ENCODE results near the gene KRT36.

Gene KRT36

GRCh38 chr17:41530062-41531048 is 40.6 kb upstream of the KRT36 start:
- no peak overlapping the region for H3K4me3 Mint-ChIP-seq
- H3K36me3 Mint-ChIP-seq (ENCODE audit: insufficient read depth) = no peaks in the 10 kb centered on the region
- H3K9me3 Mint-ChIP-seq = no peaks in the 10 kb centered on the region
- H3K27ac Mint-ChIP-seq (ENCODE audit: low read depth) = no peak overlapping the region
- H3K27me3 Mint-ChIP-seq = peaks cover 97% of the 10 kb centered on the region
- no peak for DNase-seq (ENCODE audit: low spot score in 2 of 2)
- H3K4me1 Mint-ChIP-seq = peaks cover 14% of the 10 kb centered on the region
- no peak for ATAC-seq (replicated peaks; ENCODE audit: extremely low read depth, poor library complexity, severe bottlenecking)

GRCh38 chr17:41529491-41529915 is 39.8 kb upstream of the KRT36 start:
- Mint-ChIP-seq H3K27me3 (peaks cover 94% of the 10 kb centered on the region), H3K36me3 (ENCODE audit: insufficient read depth) (no peaks in the 10 kb centered on the region), H3K9me3 (no peaks in the 10 kb centered on the region), H3K27ac (ENCODE audit: low read depth) (no peak overlapping the region), H3K4me3 (peak overlapping the region; percentile 27), H3K4me1 (peaks cover 14% of the 10 kb centered on the region)
- DNase-seq (ENCODE audit: low spot score in 2 of 2) (no peak), ATAC-seq (replicated peaks; ENCODE audit: extremely low read depth, poor library complexity, severe bottlenecking) (no peak)

GRCh38 chr17:41528959-41529353 is 39.2 kb upstream of the KRT36 start:
- peaks cover 14% of the 10 kb centered on the region for H3K4me1 Mint-ChIP-seq
- H3K27me3 Mint-ChIP-seq = peaks cover 93% of the 10 kb centered on the region
- no peak for ATAC-seq (replicated peaks; ENCODE audit: extremely low read depth, poor library complexity, severe bottlenecking)
- no peaks in the 10 kb centered on the region for H3K9me3 Mint-ChIP-seq
- H3K4me3 Mint-ChIP-seq = peak overlapping the region; percentile 27
- no peaks in the 10 kb centered on the region for H3K36me3 Mint-ChIP-seq (ENCODE audit: insufficient read depth)
- DNase-seq (ENCODE audit: low spot score in 2 of 2) = no peak
- no peak overlapping the region for H3K27ac Mint-ChIP-seq (ENCODE audit: low read depth)

- H3K27ac Mint-ChIP-seq (ENCODE audit: low read depth) = no peak overlapping the region
- H3K4me1 Mint-ChIP-seq = peaks cover 14% of the 10 kb centered on the region
- no peaks in the 10 kb centered on the region for H3K36me3 Mint-ChIP-seq (ENCODE audit: insufficient read depth)
- no peak for ATAC-seq (replicated peaks; ENCODE audit: extremely low read depth, poor library complexity, severe bottlenecking)
- no peaks in the 10 kb centered on the region for H3K9me3 Mint-ChIP-seq
- H3K4me3 Mint-ChIP-seq = peak overlapping the region; percentile 51
- no peak for DNase-seq (ENCODE audit: low spot score in 2 of 2)
- peaks cover 84% of the 10 kb centered on the region for H3K27me3 Mint-ChIP-seq
Observed at GRCh38 chr17:41527063-41528023, 37.6 kb upstream of the KRT36 start.

- ATAC-seq (replicated peaks; ENCODE audit: extremely low read depth, poor library complexity, severe bottlenecking) = no peak
- Mint-ChIP-seq H3K4me1 (peaks cover 12% of the 10 kb centered on the region), H3K4me3 (no peak overlapping the region), H3K36me3 (ENCODE audit: insufficient read depth) (no peaks in the 10 kb centered on the region), H3K9me3 (no peaks in the 10 kb centered on the region), H3K27ac (ENCODE audit: low read depth) (no peak overlapping the region), H3K27me3 (peaks cover 59% of the 10 kb centered on the region)
- no peak for DNase-seq (ENCODE audit: low spot score in 2 of 2)
Observed at GRCh38 chr17:41524261-41524660, 34.6 kb upstream of the KRT36 start.

- Mint-ChIP-seq H3K36me3 (ENCODE audit: insufficient read depth) (no peaks in the 10 kb centered on the region), H3K4me3 (no peak overlapping the region), H3K9me3 (no peaks in the 10 kb centered on the region), H3K4me1 (peaks cover 7% of the 10 kb centered on the region), H3K27me3 (peaks cover 59% of the 10 kb centered on the region), H3K27ac (ENCODE audit: low read depth) (no peak overlapping the region)
- no peak for DNase-seq (ENCODE audit: low spot score in 2 of 2)
- no peak for ATAC-seq (replicated peaks; ENCODE audit: extremely low read depth, poor library complexity, severe bottlenecking)
Observed at GRCh38 chr17:41523787-41524186, 34.1 kb upstream of the KRT36 start.

GRCh38 chr17:41523225-41523593 is 33.5 kb upstream of the KRT36 start:
- H3K27ac Mint-ChIP-seq (ENCODE audit: low read depth) = no peak overlapping the region
- no peaks in the 10 kb centered on the region for H3K36me3 Mint-ChIP-seq (ENCODE audit: insufficient read depth)
- ATAC-seq (replicated peaks; ENCODE audit: extremely low read depth, poor library complexity, severe bottlenecking) (no peak), DNase-seq (ENCODE audit: low spot score in 2 of 2) (no peak)
- H3K9me3 Mint-ChIP-seq = no peaks in the 10 kb centered on the region
- H3K4me3 Mint-ChIP-seq = no peak overlapping the region
- peaks cover 59% of the 10 kb centered on the region for H3K27me3 Mint-ChIP-seq
- H3K4me1 Mint-ChIP-seq = peaks cover 2% of the 10 kb centered on the region

- ATAC-seq (replicated peaks; ENCODE audit: extremely low read depth, poor library complexity, severe bottlenecking) = no peak
- Mint-ChIP-seq H3K27ac (ENCODE audit: low read depth) (no peak overlapping the region), H3K27me3 (peaks cover 54% of the 10 kb centered on the region), H3K4me3 (no peak overlapping the region), H3K9me3 (no peaks in the 10 kb centered on the region), H3K4me1 (no peaks in the 10 kb centered on the region), H3K36me3 (ENCODE audit: insufficient read depth) (no peaks in the 10 kb centered on the region)
- no peak for DNase-seq (ENCODE audit: low spot score in 2 of 2)
Observed at GRCh38 chr17:41522301-41523224, 32.9 kb upstream of the KRT36 start.

- DNase-seq (ENCODE audit: low spot score in 2 of 2) (no peak), ATAC-seq (replicated peaks; ENCODE audit: extremely low read depth, poor library complexity, severe bottlenecking) (no peak)
- H3K36me3 Mint-ChIP-seq (ENCODE audit: insufficient read depth) = no peaks in the 10 kb centered on the region
- no peak overlapping the region for H3K4me3 Mint-ChIP-seq
- H3K4me1 Mint-ChIP-seq = no peaks in the 10 kb centered on the region
- no peak overlapping the region for H3K27ac Mint-ChIP-seq (ENCODE audit: low read depth)
- peaks cover 54% of the 10 kb centered on the region for H3K27me3 Mint-ChIP-seq
- no peaks in the 10 kb centered on the region for H3K9me3 Mint-ChIP-seq
Observed at GRCh38 chr17:41521574-41522261, 32.0 kb upstream of the KRT36 start.

GRCh38 chr17:41520821-41521521 is 31.3 kb upstream of the KRT36 start:
- ATAC-seq (replicated peaks; ENCODE audit: extremely low read depth, poor library complexity, severe bottlenecking) (no peak), DNase-seq (ENCODE audit: low spot score in 2 of 2) (no peak)
- Mint-ChIP-seq H3K27ac (ENCODE audit: low read depth) (no peak overlapping the region), H3K9me3 (no peaks in the 10 kb centered on the region), H3K36me3 (ENCODE audit: insufficient read depth) (no peaks in the 10 kb centered on the region), H3K27me3 (peaks cover 57% of the 10 kb centered on the region), H3K4me1 (no peaks in the 10 kb centered on the region), H3K4me3 (no peak overlapping the region)

Data from central memory CD8-positive, alpha-beta T cell (primary cell).